ENCODE data around the gene NUDT3. TPM values are rescaled to one million over a fixed set of nuclear protein-coding genes. Genes with fewer than 3 reads are reported as not detected.

NUDT3 gene
- total and polyA plus RNA-seq, 9 of the 15 experiments (the other 6 are each of a cell fraction or from before 2014, with no cell fraction given): 5.4 to 81.2 (median 56.4) TPM

DNA sequence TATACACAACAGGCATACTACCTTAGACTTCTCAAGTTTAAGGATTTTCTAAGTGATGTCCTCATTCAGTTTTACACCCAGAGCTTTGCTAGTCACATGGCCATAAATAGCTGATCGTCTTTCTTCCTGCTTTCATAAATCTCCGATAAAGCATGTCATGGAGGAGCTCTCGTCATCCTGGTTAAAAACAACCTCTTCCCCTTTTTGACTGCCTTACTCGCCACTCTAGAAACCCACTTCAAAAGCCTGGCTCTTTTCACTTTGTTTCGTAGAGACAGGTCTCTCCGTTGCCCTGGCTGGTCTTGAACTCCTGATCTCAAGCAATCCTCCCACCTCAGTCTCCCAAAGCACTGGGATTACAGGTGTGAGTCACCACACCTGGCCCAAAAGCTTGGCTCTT lies 76.7 kb downstream of the NUDT3 start (continued):
- TF ChIP-seq ZNF143 (CRISPR knock-in tag; IDR thresholded peaks at IDR 0.05) (no peak), ZNF695 (CRISPR knock-in tag; IDR thresholded peaks at IDR 0.05) (no peak), ZNF589 (CRISPR knock-in tag; IDR thresholded peaks at IDR 0.05; ENCODE audit: low read depth) (peak; percentile 71; the same call in 1 of the 2 replicates), RFX1 (IDR thresholded peaks at IDR 0.05) (no peak), GATAD2A (IDR thresholded peaks at IDR 0.05) (0 out of 2 replicates have a peak, but pooled peaks have one; percentile 35), ZBTB8A (IDR thresholded peaks at IDR 0.05; ENCODE audit: partially characterized antibody) (no peak), KAT2B (IDR thresholded peaks at IDR 0.05; ENCODE audit: low read depth, low read length) (no peak), STAG1 (CRISPR knock-in tag; IDR thresholded peaks at IDR 0.05; ENCODE audit: borderline replicate concordance) (no peak), THRAP3 (IDR thresholded peaks at IDR 0.05; ENCODE audit: borderline replicate concordance) (no peak), ZNF274 (IDR thresholded peaks at IDR 0.05; ENCODE audit: borderline replicate concordance, low read depth, low read length) (no peak), TSC22D4 (tag; IDR thresholded peaks at IDR 0.05) (no peak), NFIX (CRISPR knock-in tag; IDR thresholded peaks at IDR 0.05; ENCODE audit: low read depth) (no peak), ELF2 (CRISPR knock-in tag; IDR thresholded peaks at IDR 0.05) (no peak), NELFE (IDR thresholded peaks at IDR 0.05; ENCODE audit: insufficient read depth, insufficient read length) (no peak), SIRT6 (IDR thresholded peaks at IDR 0.05; ENCODE audit: low read depth, low read length) (no peak), ZNF77 (CRISPR knock-in tag; IDR thresholded peaks at IDR 0.05) (no peak), SRSF9 (IDR thresholded peaks at IDR 0.05; ENCODE audit: borderline replicate concordance, low read depth, low read length) (no peak), DPF2 (IDR thresholded peaks at IDR 0.05) (peak; percentile 69), NBN (IDR thresholded peaks at IDR 0.05; ENCODE audit: low read depth) (0 out of 2 replicates have a peak, but pooled peaks have one; percentile 16), E2F3 (CRISPR knock-in tag; IDR thresholded peaks at IDR 0.05) (no peak), ARID1B (IDR thresholded peaks at IDR 0.05) (peak; percentile 49; the same call in 1 of the 2 replicates), ZNF311 (CRISPR knock-in tag; IDR thresholded peaks at IDR 0.05) (0 out of 2 replicates have a peak, but pooled peaks have one; percentile 65), PHF21A (IDR thresholded peaks at IDR 0.05; ENCODE audit: borderline replicate concordance, low read depth) (no peak)
- TF ChIP-seq, protein P1, sequence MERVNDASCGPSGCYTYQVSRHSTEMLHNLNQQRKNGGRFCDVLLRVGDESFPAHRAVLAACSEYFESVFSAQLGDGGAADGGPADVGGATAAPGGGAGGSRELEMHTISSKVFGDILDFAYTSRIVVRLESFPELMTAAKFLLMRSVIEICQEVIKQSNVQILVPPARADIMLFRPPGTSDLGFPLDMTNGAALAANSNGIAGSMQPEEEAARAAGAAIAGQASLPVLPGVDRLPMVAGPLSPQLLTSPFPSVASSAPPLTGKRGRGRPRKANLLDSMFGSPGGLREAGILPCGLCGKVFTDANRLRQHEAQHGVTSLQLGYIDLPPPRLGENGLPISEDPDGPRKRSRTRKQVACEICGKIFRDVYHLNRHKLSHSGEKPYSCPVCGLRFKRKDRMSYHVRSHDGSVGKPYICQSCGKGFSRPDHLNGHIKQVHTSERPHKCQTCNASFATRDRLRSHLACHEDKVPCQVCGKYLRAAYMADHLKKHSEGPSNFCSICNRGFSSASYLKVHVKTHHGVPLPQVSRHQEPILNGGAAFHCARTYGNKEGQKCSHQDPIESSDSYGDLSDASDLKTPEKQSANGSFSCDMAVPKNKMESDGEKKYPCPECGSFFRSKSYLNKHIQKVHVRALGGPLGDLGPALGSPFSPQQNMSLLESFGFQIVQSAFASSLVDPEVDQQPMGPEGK (CRISPR knock-in tag; IDR thresholded peaks at IDR 0.05; ENCODE audit: borderline replicate concordance): no peak
- TF ChIP-seq, protein P2, sequence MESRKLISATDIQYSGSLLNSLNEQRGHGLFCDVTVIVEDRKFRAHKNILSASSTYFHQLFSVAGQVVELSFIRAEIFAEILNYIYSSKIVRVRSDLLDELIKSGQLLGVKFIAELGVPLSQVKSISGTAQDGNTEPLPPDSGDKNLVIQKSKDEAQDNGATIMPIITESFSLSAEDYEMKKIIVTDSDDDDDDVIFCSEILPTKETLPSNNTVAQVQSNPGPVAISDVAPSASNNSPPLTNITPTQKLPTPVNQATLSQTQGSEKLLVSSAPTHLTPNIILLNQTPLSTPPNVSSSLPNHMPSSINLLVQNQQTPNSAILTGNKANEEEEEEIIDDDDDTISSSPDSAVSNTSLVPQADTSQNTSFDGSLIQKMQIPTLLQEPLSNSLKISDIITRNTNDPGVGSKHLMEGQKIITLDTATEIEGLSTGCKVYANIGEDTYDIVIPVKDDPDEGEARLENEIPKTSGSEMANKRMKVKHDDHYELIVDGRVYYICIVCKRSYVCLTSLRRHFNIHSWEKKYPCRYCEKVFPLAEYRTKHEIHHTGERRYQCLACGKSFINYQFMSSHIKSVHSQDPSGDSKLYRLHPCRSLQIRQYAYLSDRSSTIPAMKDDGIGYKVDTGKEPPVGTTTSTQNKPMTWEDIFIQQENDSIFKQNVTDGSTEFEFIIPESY (CRISPR knock-in tag; IDR thresholded peaks at IDR 0.05): no peak
- TF ChIP-seq, protein P3, sequence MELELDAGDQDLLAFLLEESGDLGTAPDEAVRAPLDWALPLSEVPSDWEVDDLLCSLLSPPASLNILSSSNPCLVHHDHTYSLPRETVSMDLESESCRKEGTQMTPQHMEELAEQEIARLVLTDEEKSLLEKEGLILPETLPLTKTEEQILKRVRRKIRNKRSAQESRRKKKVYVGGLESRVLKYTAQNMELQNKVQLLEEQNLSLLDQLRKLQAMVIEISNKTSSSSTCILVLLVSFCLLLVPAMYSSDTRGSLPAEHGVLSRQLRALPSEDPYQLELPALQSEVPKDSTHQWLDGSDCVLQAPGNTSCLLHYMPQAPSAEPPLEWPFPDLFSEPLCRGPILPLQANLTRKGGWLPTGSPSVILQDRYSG (tag; conservative IDR thresholded peaks at IDR 0.05; ENCODE audit: low read depth): peak; percentile 85; the same call in 1 of the 2 replicates
